ENCODE measurements around the gene NLRC3. TPM values are rescaled to one million over a fixed set of nuclear protein-coding genes. Genes with fewer than 3 reads are reported as not detected.
A peak's percentile ranks its signal among the peaks of the same experiment; 100 is the strongest.
"Not testable (repeated sequence)": the region's sequence is repeated elsewhere in the genome, so short reads cannot be mapped to it uniquely, and the experiment has no call there.

NLRC3 gene
- total RNA-seq, 3 donors from 2014 or later: 0.64 to 1.6 (median 1.3) TPM

DNA sequence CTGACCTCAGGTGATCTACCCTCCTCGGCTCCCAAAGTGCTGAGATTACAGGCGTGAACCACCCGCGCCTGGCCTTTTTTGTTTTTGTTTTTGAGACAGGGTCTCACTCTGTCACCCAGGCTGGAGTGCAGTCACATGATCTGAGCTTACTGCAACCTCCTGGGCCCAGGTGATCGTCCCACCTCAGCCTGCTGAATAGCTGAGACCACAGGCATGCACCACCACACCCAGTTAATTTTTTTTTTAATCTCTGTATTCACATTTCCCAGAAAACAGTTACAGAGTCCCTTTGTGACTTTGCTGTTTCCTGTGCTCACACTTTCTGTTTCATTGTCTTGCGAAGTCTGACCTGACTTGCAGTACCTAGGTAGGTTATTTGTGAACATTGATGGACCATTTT is 73.7 kb downstream of the NLRC3 start:
- Histone ChIP-seq H3K4me3 (no peak overlapping the region), H3K27me3 (no peaks in the 10 kb centered on the region), H3K36me3 (no peaks in the 10 kb centered on the region), H3K4me1 (no peaks in the 10 kb centered on the region), H3K27ac (peak overlapping the region in 1 of 2 donors; percentile 55), H3K9me3 (no peaks in the 10 kb centered on the region)
- DNase-seq (ENCODE audit: low spot score in 2 of 2): peak; percentile 31 to 39
- TF ChIP-seq, protein P1, sequence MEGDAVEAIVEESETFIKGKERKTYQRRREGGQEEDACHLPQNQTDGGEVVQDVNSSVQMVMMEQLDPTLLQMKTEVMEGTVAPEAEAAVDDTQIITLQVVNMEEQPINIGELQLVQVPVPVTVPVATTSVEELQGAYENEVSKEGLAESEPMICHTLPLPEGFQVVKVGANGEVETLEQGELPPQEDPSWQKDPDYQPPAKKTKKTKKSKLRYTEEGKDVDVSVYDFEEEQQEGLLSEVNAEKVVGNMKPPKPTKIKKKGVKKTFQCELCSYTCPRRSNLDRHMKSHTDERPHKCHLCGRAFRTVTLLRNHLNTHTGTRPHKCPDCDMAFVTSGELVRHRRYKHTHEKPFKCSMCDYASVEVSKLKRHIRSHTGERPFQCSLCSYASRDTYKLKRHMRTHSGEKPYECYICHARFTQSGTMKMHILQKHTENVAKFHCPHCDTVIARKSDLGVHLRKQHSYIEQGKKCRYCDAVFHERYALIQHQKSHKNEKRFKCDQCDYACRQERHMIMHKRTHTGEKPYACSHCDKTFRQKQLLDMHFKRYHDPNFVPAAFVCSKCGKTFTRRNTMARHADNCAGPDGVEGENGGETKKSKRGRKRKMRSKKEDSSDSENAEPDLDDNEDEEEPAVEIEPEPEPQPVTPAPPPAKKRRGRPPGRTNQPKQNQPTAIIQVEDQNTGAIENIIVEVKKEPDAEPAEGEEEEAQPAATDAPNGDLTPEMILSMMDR (IDR thresholded peaks at IDR 0.05): no peak
- TF ChIP-seq POLR2AphosphoS5 (IDR thresholded peaks at IDR 0.05): no peak
- TF ChIP-seq POLR2A (IDR thresholded peaks at IDR 0.05): no peak
- intact Hi-C loops (cut with DNase I; ENCODE audit: low total_unique reads): no loop called here

DNA sequence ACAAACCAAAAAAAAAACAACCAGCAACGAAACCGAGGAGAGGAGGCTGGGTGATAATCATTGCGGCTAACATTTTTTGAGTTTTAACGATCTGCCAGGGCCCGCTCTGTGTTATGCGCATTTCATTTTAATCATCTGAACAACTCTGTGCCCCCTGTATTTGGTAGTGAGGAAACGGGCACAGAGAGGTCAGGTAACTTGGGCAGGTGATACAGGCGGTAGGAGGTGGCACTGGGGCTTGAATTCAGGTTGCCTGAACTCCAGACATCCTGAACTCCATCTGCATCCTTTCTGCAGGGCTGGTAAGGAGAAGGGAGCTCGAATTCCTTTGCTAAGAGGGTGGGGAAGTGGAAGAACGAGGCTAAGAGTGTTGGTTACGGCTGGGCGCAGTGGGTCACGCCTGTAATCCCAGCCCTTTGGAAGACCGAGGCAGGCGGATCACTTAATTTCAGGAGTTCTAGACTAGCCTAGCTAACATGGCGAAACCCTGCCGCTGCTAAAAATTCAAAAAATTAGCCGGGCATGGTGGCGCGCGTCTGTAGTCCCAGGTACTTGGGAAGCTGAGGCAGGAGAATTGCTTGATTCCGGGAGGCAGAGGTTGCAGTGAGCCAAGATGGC is 75.3 kb downstream of the NLRC3 start:
- no peaks in the 10 kb centered on the region for H3K4me1 ChIP-seq
- intact Hi-C loops (cut with DNase I; ENCODE audit: low total_unique reads): no loop called here
- no peaks in the 10 kb centered on the region for H3K36me3 ChIP-seq
- H3K4me3 ChIP-seq: peak overlapping the region; percentile 69 to 92 (median 86)
- H3K9me3 ChIP-seq: no peaks in the 10 kb centered on the region
- no peaks in the 10 kb centered on the region for H3K27me3 ChIP-seq
- H3K27ac ChIP-seq: no peak overlapping the region
- TF ChIP-seq POLR2A (IDR thresholded peaks at IDR 0.05) (no peak), POLR2AphosphoS5 (IDR thresholded peaks at IDR 0.05) (no peak)
- TF ChIP-seq, protein P1 (IDR thresholded peaks at IDR 0.05): no peak
- peak in 1 of 2 donors; percentile 10 for DNase-seq (ENCODE audit: low spot score in 2 of 2)

DNA sequence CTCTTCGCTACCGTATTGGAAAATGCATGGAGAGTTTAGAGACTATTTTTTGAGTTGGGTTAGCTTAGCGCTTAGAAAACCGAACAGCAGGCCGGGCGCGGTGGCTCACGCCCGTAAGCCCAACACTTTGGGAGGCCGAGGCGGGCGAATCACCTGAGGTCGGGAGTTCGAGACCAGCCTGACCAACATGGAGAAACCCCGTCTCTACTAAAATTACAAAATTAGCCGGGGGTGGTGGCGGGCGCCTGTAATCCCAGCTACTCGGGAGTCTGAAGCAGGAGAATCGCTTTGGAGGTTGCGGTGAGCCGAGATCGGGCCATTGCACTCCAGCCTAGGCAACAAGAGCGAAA is 75.8 kb downstream of the NLRC3 start:
- H3K9me3 ChIP-seq; H3K4me1 ChIP-seq; intact Hi-C loops (cut with DNase I; ENCODE audit: low total_unique reads); H3K36me3 ChIP-seq; H3K27me3 ChIP-seq: not testable (repeated sequence)
- H3K27ac ChIP-seq: peak overlapping the region; percentile 52 to 73
- peak in 1 of 2 donors; percentile 27 for DNase-seq (ENCODE audit: low spot score in 2 of 2)
- peak overlapping the region; percentile 69 to 92 (median 86) for H3K4me3 ChIP-seq

DNA sequence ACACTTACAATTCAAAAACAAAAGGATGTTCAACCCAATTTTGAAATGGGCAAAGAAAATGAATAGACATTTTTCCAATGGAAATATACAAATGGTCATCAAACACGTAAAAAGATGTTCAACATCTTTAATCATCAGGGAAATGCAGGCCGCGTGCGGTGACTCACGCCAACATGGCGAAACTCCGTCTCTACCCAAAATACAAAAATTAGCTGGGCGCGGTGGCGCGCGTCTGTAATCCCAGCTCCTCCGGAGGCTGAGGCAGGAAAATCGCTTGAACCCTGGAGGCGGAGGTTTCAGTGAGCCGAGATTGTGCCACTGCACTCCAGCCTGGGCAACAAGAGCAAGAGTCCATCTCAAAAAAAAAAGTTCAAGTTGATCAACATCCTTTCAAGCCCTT is 78.2 kb downstream of the NLRC3 start:
- Histone ChIP-seq H3K36me3 (no peaks in the 10 kb centered on the region), H3K4me1 (no peaks in the 10 kb centered on the region), H3K9me3 (no peaks in the 10 kb centered on the region), H3K27me3 (no peaks in the 10 kb centered on the region), H3K27ac (no peak overlapping the region), H3K4me3 (no peak overlapping the region)
- peak in 1 of 2 donors; percentile 36 for DNase-seq (ENCODE audit: low spot score in 2 of 2)
- TF ChIP-seq POLR2A (IDR thresholded peaks at IDR 0.05): no peak
- TF ChIP-seq, protein P1 (IDR thresholded peaks at IDR 0.05): no peak
- no peak for TF ChIP-seq POLR2AphosphoS5 (IDR thresholded peaks at IDR 0.05)
- intact Hi-C loops (cut with DNase I; ENCODE audit: low total_unique reads): no loop called here

DNA sequence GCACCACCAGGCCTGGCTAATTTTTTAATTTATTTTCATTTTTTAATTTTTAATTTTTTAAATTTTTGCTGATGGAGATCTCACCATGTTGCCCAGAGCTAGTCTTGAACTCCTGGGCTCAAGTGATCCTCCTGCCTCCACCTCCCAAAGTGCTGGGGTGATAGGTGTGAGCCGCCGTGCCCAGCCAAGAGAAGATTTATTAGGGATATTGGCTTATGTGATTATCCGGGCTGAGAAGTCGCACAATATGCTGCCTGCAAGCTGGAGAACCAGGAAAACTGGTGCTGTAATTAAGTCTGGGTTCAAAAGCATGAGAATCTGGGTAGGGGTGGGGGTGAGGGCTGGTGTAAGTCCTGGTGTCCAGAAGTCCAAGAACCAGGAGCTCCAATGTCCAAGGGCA is 79.4 kb downstream of the NLRC3 start:
- no peak overlapping the region for H3K27ac ChIP-seq
- no peak for TF ChIP-seq POLR2A (IDR thresholded peaks at IDR 0.05)
- TF ChIP-seq POLR2AphosphoS5 (IDR thresholded peaks at IDR 0.05): no peak
- TF ChIP-seq, protein P1 (IDR thresholded peaks at IDR 0.05): no peak
- no peak for DNase-seq (ENCODE audit: low spot score in 2 of 2)
- H3K4me1 ChIP-seq: no peaks in the 10 kb centered on the region
- H3K9me3 ChIP-seq: no peaks in the 10 kb centered on the region
- H3K27me3 ChIP-seq: no peaks in the 10 kb centered on the region
- no peak overlapping the region for H3K4me3 ChIP-seq
- no peaks in the 10 kb centered on the region for H3K36me3 ChIP-seq
- intact Hi-C loops (cut with DNase I; ENCODE audit: low total_unique reads): no loop called here

DNA sequence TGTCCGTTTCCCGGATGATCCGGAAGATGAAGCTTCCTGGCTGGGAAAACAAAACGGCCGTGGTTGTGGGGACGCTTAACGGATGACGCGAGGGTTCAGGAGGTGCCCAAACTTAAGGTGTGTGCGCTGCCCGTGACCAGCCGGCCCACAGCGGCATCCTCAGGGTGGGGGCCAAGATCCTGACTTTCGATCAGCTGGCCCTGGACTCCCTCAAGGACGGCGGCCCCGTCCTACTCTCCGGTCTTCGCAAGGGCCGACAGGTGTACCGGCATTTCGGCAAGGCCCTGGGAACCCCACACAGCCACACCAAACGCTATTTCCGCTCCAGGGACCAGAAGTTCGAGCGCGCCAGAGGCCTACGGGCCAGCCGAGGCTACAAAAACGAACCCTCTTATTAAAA is 80.8 kb downstream of the NLRC3 start:
- no peak for DNase-seq (ENCODE audit: low spot score in 2 of 2)
- no peaks in the 10 kb centered on the region for H3K27me3 ChIP-seq
- TF ChIP-seq POLR2AphosphoS5 (IDR thresholded peaks at IDR 0.05): no peak
- no peak for TF ChIP-seq POLR2A (IDR thresholded peaks at IDR 0.05)
- TF ChIP-seq, protein P1 (IDR thresholded peaks at IDR 0.05): no peak
- H3K9me3 ChIP-seq: no peaks in the 10 kb centered on the region
- H3K36me3 ChIP-seq: no peaks in the 10 kb centered on the region
- H3K4me3 ChIP-seq: no peak overlapping the region
- intact Hi-C loops (cut with DNase I; ENCODE audit: low total_unique reads): no loop called here
- H3K4me1 ChIP-seq: no peaks in the 10 kb centered on the region
- no peak overlapping the region for H3K27ac ChIP-seq

Data from breast epithelium (tissue), 4 donors.